ENCODE measurements around the gene WIPI1.

The WIPI1 gene

GRCh38 chr17:68439656-68440290 lies 17.5 kb downstream of the WIPI1 start:
- no peak for DNase-seq (ENCODE audit: low read depth, low spot score)

GRCh38 chr17:68437979-68438822 lies 19.1 kb downstream of the WIPI1 start:
- DNase-seq (ENCODE audit: low read depth, low spot score) = no peak

GRCh38 chr17:68435876-68436842 lies 21.1 kb downstream of the WIPI1 start:
- peak; percentile 42 for DNase-seq (ENCODE audit: low read depth, low spot score)

GRCh38 chr17:68435361-68435760 lies 21.9 kb downstream of the WIPI1 start:
- DNase-seq (ENCODE audit: low read depth, low spot score) = no peak

GRCh38 chr17:68433911-68434508 lies 23.3 kb downstream of the WIPI1 start:
- no peak for DNase-seq (ENCODE audit: low read depth, low spot score)

GRCh38 chr17:68433211-68433610 lies 24.1 kb downstream of the WIPI1 start:
- DNase-seq (ENCODE audit: low read depth, low spot score) = no peak

GRCh38 chr17:68432086-68432864 lies 25.0 kb downstream of the WIPI1 start:
- no peak for DNase-seq (ENCODE audit: low read depth, low spot score)

- DNase-seq (ENCODE audit: low read depth, low spot score) = no peak
These were observed 25.6 kb downstream of the WIPI1 start for GRCh38 chr17:68431661-68432071.

- no peak for DNase-seq (ENCODE audit: low read depth, low spot score)
These were observed 26.2 kb downstream of the WIPI1 start for GRCh38 chr17:68431045-68431608.

- no peak for DNase-seq (ENCODE audit: low read depth, low spot score)
These were observed 27.4 kb downstream of the WIPI1 start for GRCh38 chr17:68429881-68430280.

GRCh38 chr17:68428498-68429172 lies 28.7 kb downstream of the WIPI1 start:
- DNase-seq (ENCODE audit: low read depth, low spot score) = no peak

- no peak for DNase-seq (ENCODE audit: low read depth, low spot score)
These were observed 29.7 kb downstream of the WIPI1 start for GRCh38 chr17:68427575-68427974.

GRCh38 chr17:68425979-68426378 lies 31.3 kb downstream of the WIPI1 start:
- no peak for DNase-seq (ENCODE audit: low read depth, low spot score)

- no peak for DNase-seq (ENCODE audit: low read depth, low spot score)
These were observed 32.4 kb downstream of the WIPI1 start for GRCh38 chr17:68424861-68425260.

- DNase-seq (ENCODE audit: low read depth, low spot score) = no peak
These were observed 33.1 kb downstream of the WIPI1 start for GRCh38 chr17:68424203-68424602.

GRCh38 chr17:68423251-68423650 lies 34.0 kb downstream of the WIPI1 start:
- no peak for DNase-seq (ENCODE audit: low read depth, low spot score)

GRCh38 chr17:68422821-68423220 lies 34.5 kb downstream of the WIPI1 start:
- no peak for DNase-seq (ENCODE audit: low read depth, low spot score)

GRCh38 chr17:68421486-68421885 lies 35.8 kb downstream of the WIPI1 start:
- DNase-seq (ENCODE audit: low read depth, low spot score) = no peak

GRCh38 chr17:68420065-68420464 lies 37.2 kb downstream of the WIPI1 start:
- DNase-seq (ENCODE audit: low read depth, low spot score) = no peak

- DNase-seq (ENCODE audit: low read depth, low spot score) = no peak
These were observed 38.4 kb downstream of the WIPI1 start for GRCh38 chr17:68418876-68419275.

Data from brain pericyte (primary cell).